ENCODE data around the gene SMC1A.

SMC1A gene

DNA sequence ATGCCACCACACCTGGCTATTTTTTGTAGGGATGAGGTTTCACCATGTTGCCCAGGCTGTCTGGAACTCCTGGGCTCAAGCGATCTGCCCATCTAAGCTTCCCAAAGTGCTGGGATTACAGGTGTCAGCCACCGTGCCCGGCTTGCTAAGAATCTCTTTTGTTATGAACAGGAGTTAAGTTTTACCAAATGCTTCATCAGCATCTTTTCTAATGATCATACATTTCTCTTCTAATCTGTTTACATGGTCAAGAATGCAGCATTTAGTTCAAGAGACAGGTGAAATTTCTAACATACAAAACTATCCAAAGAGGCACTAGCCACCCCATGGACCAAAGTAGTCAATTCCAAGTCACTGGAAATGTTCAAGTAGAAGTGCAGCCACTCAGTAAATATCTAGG lies 88.6 kb downstream of the SMC1A start:
- DNase-seq, result no peak

DNA sequence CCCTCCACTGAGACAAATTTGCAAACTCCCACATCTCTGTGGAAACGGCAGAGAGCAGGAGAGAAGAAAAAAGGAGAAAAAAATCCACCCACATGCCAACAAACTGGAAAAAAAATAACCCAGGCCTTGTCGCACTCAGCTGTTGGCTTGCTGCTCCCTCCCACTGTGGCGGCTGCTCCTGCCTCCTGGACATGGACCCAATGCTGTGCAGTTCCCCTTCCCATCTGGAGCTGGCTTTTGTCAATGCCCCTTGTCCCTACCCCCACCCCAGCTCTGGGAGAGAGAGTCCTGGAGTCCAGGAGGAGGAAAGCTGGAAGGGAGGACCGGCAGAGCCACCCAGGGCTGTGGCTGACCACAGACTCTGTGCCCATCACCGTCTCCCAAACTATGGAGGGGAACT lies 90.2 kb downstream of the SMC1A start:
- DNase-seq, result no peak

GRCh38 chrX:53330331-53330730 lies 92.1 kb downstream of the SMC1A start:
- DNase-seq, result no peak

DNA sequence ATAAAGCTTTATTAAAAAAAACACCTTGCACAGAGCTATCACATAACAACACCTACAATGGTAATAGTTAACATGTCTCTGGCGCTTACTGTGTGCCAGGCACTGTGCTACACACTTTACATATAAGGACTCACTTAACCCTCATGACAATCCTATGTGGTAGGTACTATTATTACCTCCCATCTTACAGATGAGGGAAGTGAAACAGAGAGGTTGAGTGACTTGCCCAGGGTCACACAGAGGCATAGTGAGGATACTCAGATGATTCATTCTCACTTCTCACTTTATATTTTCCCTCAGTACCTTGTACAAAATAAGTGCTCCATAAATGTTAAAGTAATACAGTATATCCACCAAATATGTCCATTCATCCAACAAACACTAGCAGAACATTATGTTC lies 97.7 kb downstream of the SMC1A start:
- DNase-seq, result no peak
